HEK293 (cell line): Measurements from ENCODE around the gene MAPRE2.

Experiments
- RBAK ChIP-seq: fragments of 450-650 bp; formaldehyde crosslinking; IDR thresholded peaks from 2 replicates; pipeline ENCODE4 v1.5.1; 2016; ENCODE audit warnings: missing biosample characterization, missing genetic modification characterization
- SALL2 ChIP-seq: fragments of 450-650 bp; formaldehyde crosslinking; IDR thresholded peaks from 2 replicates; pipeline ENCODE4 v1.5.0; 2017; ENCODE audit warnings: missing biosample characterization, mild to moderate bottlenecking, missing genetic modification characterization, borderline replicate concordance
- ZNF76 ChIP-seq: fragments of 450-650 bp; formaldehyde crosslinking; IDR thresholded peaks from 2 replicates; pipeline ENCODE4; 2016; ENCODE audit warnings: low read depth, missing biosample characterization, missing genetic modification characterization, borderline replicate concordance
- ZSCAN23 ChIP-seq: fragments of 450-650 bp; formaldehyde crosslinking; IDR thresholded peaks from 2 replicates; pipeline ENCODE4 v1.5.1; 2016; ENCODE audit warnings: missing biosample characterization, missing genetic modification characterization
- TF ChIP-seq, protein P1 (sequence below): fragments of 450-650 bp; formaldehyde crosslinking; IDR thresholded peaks from 2 replicates; pipeline ENCODE4 v1.5.1; 2016; ENCODE audit warnings: missing biosample characterization, missing genetic modification characterization
- TF ChIP-seq, protein P2 (sequence below): fragments of 450-650 bp; formaldehyde crosslinking; IDR thresholded peaks from 2 replicates; pipeline ENCODE4 v1.5.1; 2017; ENCODE audit warnings: missing biosample characterization, missing genetic modification characterization
- TF ChIP-seq, protein P3 (sequence below): fragments of 450-650 bp; formaldehyde crosslinking; IDR thresholded peaks from 2 replicates; pipeline ENCODE4 v1.5.1; 2016; ENCODE audit warnings: missing biosample characterization, missing genetic modification characterization
- TF ChIP-seq, protein P4 (sequence below): sonication (generic); formaldehyde crosslinking; IDR thresholded peaks from 2 replicates; pipeline ENCODE4 v1.8.1; 2022; ENCODE audit warnings: mild to moderate bottlenecking, moderate library complexity, missing genetic modification reagents
- TF ChIP-seq, protein P5 (sequence below): fragments of 450-650 bp; formaldehyde crosslinking; IDR thresholded peaks from 2 replicates; pipeline ENCODE4 v1.5.1; 2016; ENCODE audit warnings: missing biosample characterization, missing genetic modification characterization

DNA sequence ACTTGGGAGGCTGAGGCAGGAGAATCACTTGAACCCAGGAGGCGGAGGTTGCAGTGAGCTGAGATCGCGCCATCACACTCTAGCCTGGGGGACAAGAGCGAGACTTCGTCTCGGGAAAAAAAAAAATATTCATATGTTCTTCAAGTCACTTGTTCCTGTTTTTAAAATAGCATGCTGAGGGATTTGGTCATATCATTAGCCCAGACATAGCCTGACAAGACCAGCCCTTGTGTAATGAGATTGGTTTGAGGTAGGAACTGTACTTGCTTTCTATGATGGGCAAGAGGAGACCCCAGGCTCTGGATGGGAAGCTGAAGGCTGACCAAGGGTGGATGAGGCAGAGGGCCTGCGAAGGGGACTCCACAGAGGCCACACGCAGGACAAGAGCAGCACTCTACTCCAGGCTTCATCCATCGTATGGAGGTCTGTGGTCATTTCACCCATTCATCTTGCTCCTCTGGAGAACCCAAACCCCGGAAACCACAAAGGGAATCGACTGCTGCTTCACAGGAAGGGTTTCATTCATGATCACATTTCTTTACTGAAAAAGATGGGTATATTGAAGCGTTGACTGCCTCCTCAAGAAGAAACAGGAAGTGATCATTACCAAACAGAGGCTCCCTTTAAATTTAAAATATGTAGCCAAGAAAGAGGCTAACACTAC is 112.5 kb downstream of the MAPRE2 start:
- TF ChIP-seq, protein P1, sequence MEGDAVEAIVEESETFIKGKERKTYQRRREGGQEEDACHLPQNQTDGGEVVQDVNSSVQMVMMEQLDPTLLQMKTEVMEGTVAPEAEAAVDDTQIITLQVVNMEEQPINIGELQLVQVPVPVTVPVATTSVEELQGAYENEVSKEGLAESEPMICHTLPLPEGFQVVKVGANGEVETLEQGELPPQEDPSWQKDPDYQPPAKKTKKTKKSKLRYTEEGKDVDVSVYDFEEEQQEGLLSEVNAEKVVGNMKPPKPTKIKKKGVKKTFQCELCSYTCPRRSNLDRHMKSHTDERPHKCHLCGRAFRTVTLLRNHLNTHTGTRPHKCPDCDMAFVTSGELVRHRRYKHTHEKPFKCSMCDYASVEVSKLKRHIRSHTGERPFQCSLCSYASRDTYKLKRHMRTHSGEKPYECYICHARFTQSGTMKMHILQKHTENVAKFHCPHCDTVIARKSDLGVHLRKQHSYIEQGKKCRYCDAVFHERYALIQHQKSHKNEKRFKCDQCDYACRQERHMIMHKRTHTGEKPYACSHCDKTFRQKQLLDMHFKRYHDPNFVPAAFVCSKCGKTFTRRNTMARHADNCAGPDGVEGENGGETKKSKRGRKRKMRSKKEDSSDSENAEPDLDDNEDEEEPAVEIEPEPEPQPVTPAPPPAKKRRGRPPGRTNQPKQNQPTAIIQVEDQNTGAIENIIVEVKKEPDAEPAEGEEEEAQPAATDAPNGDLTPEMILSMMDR = no peak
- TF ChIP-seq RBAK (no peak), SALL2 (tag by site-specific recombination) (no peak), ZNF76 (tag by site-specific recombination) (no peak), ZSCAN23 (tag by site-specific recombination) (no peak)
- TF ChIP-seq, protein P2, sequence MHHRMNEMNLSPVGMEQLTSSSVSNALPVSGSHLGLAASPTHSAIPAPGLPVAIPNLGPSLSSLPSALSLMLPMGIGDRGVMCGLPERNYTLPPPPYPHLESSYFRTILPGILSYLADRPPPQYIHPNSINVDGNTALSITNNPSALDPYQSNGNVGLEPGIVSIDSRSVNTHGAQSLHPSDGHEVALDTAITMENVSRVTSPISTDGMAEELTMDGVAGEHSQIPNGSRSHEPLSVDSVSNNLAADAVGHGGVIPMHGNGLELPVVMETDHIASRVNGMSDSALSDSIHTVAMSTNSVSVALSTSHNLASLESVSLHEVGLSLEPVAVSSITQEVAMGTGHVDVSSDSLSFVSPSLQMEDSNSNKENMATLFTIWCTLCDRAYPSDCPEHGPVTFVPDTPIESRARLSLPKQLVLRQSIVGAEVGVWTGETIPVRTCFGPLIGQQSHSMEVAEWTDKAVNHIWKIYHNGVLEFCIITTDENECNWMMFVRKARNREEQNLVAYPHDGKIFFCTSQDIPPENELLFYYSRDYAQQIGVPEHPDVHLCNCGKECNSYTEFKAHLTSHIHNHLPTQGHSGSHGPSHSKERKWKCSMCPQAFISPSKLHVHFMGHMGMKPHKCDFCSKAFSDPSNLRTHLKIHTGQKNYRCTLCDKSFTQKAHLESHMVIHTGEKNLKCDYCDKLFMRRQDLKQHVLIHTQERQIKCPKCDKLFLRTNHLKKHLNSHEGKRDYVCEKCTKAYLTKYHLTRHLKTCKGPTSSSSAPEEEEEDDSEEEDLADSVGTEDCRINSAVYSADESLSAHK (tag by site-specific recombination) = no peak
- TF ChIP-seq, protein P3, sequence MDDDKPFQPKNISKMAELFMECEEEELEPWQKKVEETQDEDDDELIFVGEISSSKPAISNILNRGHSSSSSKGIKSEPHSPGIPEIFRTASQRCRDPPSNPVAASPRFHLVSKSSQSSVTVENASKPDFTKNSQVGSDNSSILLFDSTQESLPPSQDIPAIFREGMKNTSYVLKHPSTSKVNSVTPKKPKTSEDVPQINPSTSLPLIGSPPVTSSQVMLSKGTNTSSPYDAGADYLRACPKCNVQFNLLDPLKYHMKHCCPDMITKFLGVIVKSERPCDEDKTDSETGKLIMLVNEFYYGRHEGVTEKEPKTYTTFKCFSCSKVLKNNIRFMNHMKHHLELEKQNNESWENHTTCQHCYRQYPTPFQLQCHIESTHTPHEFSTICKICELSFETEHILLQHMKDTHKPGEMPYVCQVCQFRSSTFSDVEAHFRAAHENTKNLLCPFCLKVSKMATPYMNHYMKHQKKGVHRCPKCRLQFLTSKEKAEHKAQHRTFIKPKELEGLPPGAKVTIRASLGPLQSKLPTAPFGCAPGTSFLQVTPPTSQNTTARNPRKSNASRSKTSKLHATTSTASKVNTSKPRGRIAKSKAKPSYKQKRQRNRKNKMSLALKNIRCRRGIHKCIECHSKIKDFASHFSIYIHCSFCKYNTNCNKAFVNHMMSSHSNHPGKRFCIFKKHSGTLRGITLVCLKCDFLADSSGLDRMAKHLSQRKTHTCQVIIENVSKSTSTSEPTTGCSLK (tag by site-specific recombination) = no peak
- TF ChIP-seq, protein P4, sequence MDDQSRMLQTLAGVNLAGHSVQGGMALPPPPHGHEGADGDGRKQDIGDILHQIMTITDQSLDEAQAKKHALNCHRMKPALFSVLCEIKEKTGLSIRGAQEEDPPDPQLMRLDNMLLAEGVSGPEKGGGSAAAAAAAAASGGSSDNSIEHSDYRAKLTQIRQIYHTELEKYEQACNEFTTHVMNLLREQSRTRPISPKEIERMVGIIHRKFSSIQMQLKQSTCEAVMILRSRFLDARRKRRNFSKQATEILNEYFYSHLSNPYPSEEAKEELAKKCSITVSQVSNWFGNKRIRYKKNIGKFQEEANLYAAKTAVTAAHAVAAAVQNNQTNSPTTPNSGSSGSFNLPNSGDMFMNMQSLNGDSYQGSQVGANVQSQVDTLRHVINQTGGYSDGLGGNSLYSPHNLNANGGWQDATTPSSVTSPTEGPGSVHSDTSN = no peak
- TF ChIP-seq, protein P5, sequence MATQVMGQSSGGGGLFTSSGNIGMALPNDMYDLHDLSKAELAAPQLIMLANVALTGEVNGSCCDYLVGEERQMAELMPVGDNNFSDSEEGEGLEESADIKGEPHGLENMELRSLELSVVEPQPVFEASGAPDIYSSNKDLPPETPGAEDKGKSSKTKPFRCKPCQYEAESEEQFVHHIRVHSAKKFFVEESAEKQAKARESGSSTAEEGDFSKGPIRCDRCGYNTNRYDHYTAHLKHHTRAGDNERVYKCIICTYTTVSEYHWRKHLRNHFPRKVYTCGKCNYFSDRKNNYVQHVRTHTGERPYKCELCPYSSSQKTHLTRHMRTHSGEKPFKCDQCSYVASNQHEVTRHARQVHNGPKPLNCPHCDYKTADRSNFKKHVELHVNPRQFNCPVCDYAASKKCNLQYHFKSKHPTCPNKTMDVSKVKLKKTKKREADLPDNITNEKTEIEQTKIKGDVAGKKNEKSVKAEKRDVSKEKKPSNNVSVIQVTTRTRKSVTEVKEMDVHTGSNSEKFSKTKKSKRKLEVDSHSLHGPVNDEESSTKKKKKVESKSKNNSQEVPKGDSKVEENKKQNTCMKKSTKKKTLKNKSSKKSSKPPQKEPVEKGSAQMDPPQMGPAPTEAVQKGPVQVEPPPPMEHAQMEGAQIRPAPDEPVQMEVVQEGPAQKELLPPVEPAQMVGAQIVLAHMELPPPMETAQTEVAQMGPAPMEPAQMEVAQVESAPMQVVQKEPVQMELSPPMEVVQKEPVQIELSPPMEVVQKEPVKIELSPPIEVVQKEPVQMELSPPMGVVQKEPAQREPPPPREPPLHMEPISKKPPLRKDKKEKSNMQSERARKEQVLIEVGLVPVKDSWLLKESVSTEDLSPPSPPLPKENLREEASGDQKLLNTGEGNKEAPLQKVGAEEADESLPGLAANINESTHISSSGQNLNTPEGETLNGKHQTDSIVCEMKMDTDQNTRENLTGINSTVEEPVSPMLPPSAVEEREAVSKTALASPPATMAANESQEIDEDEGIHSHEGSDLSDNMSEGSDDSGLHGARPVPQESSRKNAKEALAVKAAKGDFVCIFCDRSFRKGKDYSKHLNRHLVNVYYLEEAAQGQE (tag by site-specific recombination) = no peak
